CD4-positive, alpha-beta memory T cell (primary cell): ENCODE results near the gene IGFBP1. TPM values are rescaled to one million over a fixed set of nuclear protein-coding genes. Genes with fewer than 3 reads are reported as not detected.

Experiments
- CTCF ChIA-PET: fragments of 350-600 bp; sonication (Branson Sonifier 250); formaldehyde crosslinking; loops from one replicate; lab custom pipeline; 2021; ENCODE audit warnings: inconsistent platforms; ENCODE audit not compliant: partially characterized antibody; lab: Charles Lee
- POLR2A ChIA-PET: fragments of 350-600 bp; sonication (Branson Sonifier 250); formaldehyde crosslinking; loops from one replicate; lab custom pipeline; 2021; ENCODE audit not compliant: partially characterized antibody; lab: Charles Lee
- DNase-seq, 5 donors: peaks; one replicate each; pipeline versions ENCODE4 v3.0.0 to v3.0.0-alpha.2; 2020 to 2022; ENCODE audit warnings: mixed read lengths in 1 of 5
- H3K27ac ChIP-seq: one replicate; pipeline ENCODE4 v1.7.0; 2013; ENCODE audit warnings: low read depth, low read length
- H3K27me3 ChIP-seq: 2 replicates; pipeline ENCODE4 v1.7.0; 2013; ENCODE audit warnings: mild to moderate bottlenecking, low read length, moderate library complexity; ENCODE audit not compliant: insufficient read depth
- H3K36me3 ChIP-seq: 2 replicates; pipeline ENCODE4 v1.7.0; 2013; ENCODE audit warnings: mild to moderate bottlenecking, low read length, moderate library complexity; ENCODE audit not compliant: insufficient read depth
- H3K4me1 ChIP-seq: 2 replicates; pipeline ENCODE4 v1.7.0; 2013; ENCODE audit warnings: mild to moderate bottlenecking, low read length, moderate library complexity; ENCODE audit not compliant: insufficient read depth
- H3K4me3 ChIP-seq, 2 donors: one replicate each; pipeline ENCODE4 v1.7.0; 2013; ENCODE audit warnings: low read length in 2 of 2, mild to moderate bottlenecking in 1 of 2
- H3K9me3 ChIP-seq, 2 donors: one replicate each; pipeline ENCODE4 v1.7.0; 2013; ENCODE audit warnings: low read length in 2 of 2, control low read depth in 1 of 2; ENCODE audit not compliant: control insufficient read depth in 1 of 2
- H3K27ac Mint-ChIP-seq, 7 donors: one replicate each; pipeline ENCODE4 v1.8.0; 2020 to 2021; ENCODE audit warnings: mixed read lengths in 7 of 7, mild to moderate bottlenecking in 6 of 7, inconsistent platforms in 3 of 7, moderate library complexity in 3 of 7
- H3K27me3 Mint-ChIP-seq, 2 donors: one replicate each; pipeline ENCODE4 v1.8.0; 2020 to 2021; ENCODE audit warnings: mixed read lengths in 2 of 2
- H3K36me3 Mint-ChIP-seq, 2 donors: one replicate each; pipeline ENCODE4 v1.8.0; 2020 to 2021; ENCODE audit warnings: mixed read lengths in 2 of 2, inconsistent platforms in 1 of 2, mild to moderate bottlenecking in 1 of 2
- H3K4me1 Mint-ChIP-seq, 4 donors: one replicate each; pipeline ENCODE4 v1.8.0; 2020 to 2021; ENCODE audit warnings: mixed read lengths in 4 of 4, mild to moderate bottlenecking in 1 of 4
- H3K4me3 Mint-ChIP-seq, 8 donors: one replicate each; pipeline ENCODE4 v1.8.0; 2020 to 2021; ENCODE audit warnings: mixed read lengths in 8 of 8, mild to moderate bottlenecking in 7 of 8, moderate library complexity in 6 of 8, inconsistent platforms in 3 of 8
- H3K9me3 Mint-ChIP-seq, 8 donors: one replicate each; pipeline ENCODE4 v1.8.0; 2020 to 2021; ENCODE audit warnings: mixed read lengths in 8 of 8, mild to moderate bottlenecking in 5 of 8, inconsistent platforms in 3 of 8, moderate library complexity in 1 of 8
- intact Hi-C: fragments of 100-400 bp; cut with micrococcal nuclease; formaldehyde crosslinking; loops from one replicate; pipeline ENCODE4 v1.15.1; 2023
- polyA plus RNA-seq, 2 donors: library from polyadenylated mRNA; unstranded; fragments of 300-500 nt; fragmentation: Illumina TruSeq; gene quantifications; one replicate each; pipeline ENCODE4 v1.2.3, GENCODE V29; 2021
- total RNA-seq, 2 experiments: library from RNA; stranded (reverse); gene quantifications; one replicate each; pipeline ENCODE4 v1.2.3, GENCODE V29; 2021

IGFBP1 gene
- total and polyA plus RNA-seq, 4 experiments from 2014 or later: not detected

DNA sequence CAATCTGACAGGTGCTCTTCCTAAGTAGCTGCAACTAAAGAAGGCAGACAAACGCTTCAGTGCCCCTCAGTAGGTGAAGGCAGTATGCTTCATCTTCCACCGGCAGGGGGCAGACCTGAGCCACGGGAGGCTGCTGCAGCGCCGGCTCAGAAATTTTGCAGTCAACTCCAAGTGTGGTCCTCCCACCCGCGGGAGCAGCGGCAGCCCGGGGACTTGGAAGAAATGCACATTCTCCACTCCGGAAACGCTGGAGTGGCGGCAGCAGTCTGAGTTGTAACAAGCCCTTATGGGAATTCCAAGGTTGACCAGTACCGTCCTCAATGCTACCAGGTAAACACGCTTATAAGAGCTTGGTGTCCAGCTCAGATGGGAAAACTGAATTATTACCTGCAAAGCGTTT, 29.4 kb downstream of the IGFBP1 start:
- Histone ChIP-seq H3K9me3 (no peaks in the 10 kb centered on the region), H3K27me3 (peaks cover 9% of the 10 kb centered on the region), H3K4me3 (no peak overlapping the region), H3K4me1 (peaks cover 32% of the 10 kb centered on the region), H3K36me3 (no peaks in the 10 kb centered on the region), H3K27ac (no peak overlapping the region)
- DNase-seq: peak; percentile 50 to 64 (median 60)
- peaks cover 7 to 45% (median 22%) of the 10 kb centered on the region in 4 donors for H3K4me1 Mint-ChIP-seq
- peaks cover 22 to 30% of the 10 kb centered on the region in 2 donors for H3K27me3 Mint-ChIP-seq
- H3K9me3 Mint-ChIP-seq: no peaks in the 10 kb centered on the region
- intact Hi-C loops: loop anchor here (1.0 to 5.0 kb wide), 2 partner anchors 1171 to 1900 kb away; no protein-coding TSS in a partner anchor
- CTCF ChIA-PET: interaction anchor here (0.6 to 3.2 kb wide), 12 partner anchors 9 to 1221 kb away, joined by 3 to 12 read pairs (median 4); no protein-coding TSS in a partner anchor
- peaks cover 0 to 2% of the 10 kb centered on the region in 2 donors for H3K36me3 Mint-ChIP-seq
- POLR2A ChIA-PET: interaction anchor here (1.5 kb wide), 1 partner anchor 22 kb away, joined by 5 read pairs; no protein-coding TSS in a partner anchor
- H3K27ac Mint-ChIP-seq: no peak overlapping the region
- H3K4me3 Mint-ChIP-seq: peak overlapping the region in 4 of 8 donors; percentile 15 to 57 (median 36)

DNA sequence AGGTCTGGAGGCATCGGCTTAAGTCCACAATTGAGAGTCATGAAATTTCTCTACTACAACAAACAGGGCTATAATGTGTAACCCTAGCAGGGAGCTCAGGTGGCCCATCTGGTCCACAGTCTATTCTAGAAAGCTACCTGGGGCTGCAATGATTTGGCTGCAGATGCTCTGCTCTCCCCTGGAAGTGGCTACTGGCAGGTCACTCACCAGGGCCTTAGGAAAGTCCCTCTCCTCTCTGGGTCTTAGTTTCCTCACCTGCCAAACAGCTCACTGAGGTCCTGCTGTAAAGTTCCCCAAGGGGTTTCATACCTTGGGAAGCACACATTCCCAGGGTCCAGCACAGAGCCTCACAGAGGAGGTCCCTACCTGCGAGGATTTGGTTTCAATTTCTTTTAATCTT, 30.3 kb downstream of the IGFBP1 start:
- H3K27me3 Mint-ChIP-seq: peaks cover 28 to 36% of the 10 kb centered on the region in 2 donors
- Histone ChIP-seq H3K36me3 (no peaks in the 10 kb centered on the region), H3K4me1 (peaks cover 41% of the 10 kb centered on the region), H3K4me3 (no peak overlapping the region), H3K27me3 (peaks cover 9% of the 10 kb centered on the region), H3K9me3 (no peaks in the 10 kb centered on the region), H3K27ac (no peak overlapping the region)
- H3K9me3 Mint-ChIP-seq: no peaks in the 10 kb centered on the region
- intact Hi-C loops: loop anchor here (5.0 kb wide), 1 partner anchor 1899 kb away; no protein-coding TSS in a partner anchor
- no peak for DNase-seq
- no peak overlapping the region for H3K27ac Mint-ChIP-seq
- H3K4me1 Mint-ChIP-seq: peaks cover 13 to 54% (median 28%) of the 10 kb centered on the region in 4 donors
- H3K36me3 Mint-ChIP-seq: peaks cover 0 to 2% of the 10 kb centered on the region in 2 donors
- ChIA-PET CTCF (interaction anchor here (1.0 to 3.2 kb wide), 13 partner anchors 16 to 1174 kb away, joined by 3 to 12 read pairs (median 4); no protein-coding TSS in a partner anchor), POLR2A (interaction anchor here (1.5 kb wide), 1 partner anchor 21 kb away, joined by 5 read pairs; no protein-coding TSS in a partner anchor)
- H3K4me3 Mint-ChIP-seq: peak overlapping the region in 4 of 8 donors; percentile 13 to 85 (median 44)

DNA sequence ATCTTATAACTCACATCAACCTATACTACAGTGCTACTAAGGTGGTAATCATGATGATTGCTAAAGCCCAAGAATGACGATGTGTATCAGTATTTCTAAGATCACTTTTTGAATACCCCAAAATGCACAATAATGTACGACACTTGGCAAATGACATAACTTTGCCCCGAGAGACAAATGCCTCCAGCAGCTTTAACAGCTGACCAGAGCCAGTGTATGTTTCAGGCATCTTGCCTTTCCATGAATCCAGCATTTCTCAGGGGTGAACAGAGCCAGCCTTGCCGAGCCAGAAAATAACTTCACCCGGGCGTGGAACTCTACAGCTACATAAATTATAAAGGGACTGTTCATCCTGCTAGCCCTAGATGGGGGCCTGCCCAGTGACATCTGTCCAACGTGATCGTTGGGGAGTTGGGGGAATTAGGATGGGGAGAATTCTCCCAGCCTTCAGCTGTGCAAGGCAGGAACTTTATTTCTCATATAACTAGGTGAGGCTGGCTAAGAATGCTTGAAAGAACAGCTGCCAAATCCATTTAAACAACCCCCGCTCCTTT, 31.0 kb downstream of the IGFBP1 start:
- CTCF ChIA-PET: interaction anchor here (1.0 to 3.2 kb wide), 10 partner anchors 15 to 1173 kb away, joined by 3 to 12 read pairs (median 7); no protein-coding TSS in a partner anchor
- peaks cover 9% of the 10 kb centered on the region for H3K27me3 ChIP-seq
- H3K4me3 Mint-ChIP-seq: peak overlapping the region in 7 of 8 donors; percentile 75 to 89 (median 81)

GRCh38 chr7:45919993-45920459, 31.7 kb downstream of the IGFBP1 start:
- peaks cover 0 to 2% of the 10 kb centered on the region in 2 donors for H3K36me3 Mint-ChIP-seq
- H3K9me3 Mint-ChIP-seq: no peaks in the 10 kb centered on the region
- ChIA-PET POLR2A (no interaction called here), CTCF (interaction anchor here (1.2 to 3.2 kb wide), 3 partner anchors 9 to 432 kb away, joined by 3 to 11 read pairs (median 10); no protein-coding TSS in a partner anchor)
- peaks cover 13 to 54% (median 28%) of the 10 kb centered on the region in 4 donors for H3K4me1 Mint-ChIP-seq
- peak overlapping the region in 3 of 7 donors; percentile 36 to 68 (median 55) for H3K27ac Mint-ChIP-seq
- DNase-seq: no peak
- peaks cover 33 to 41% of the 10 kb centered on the region in 2 donors for H3K27me3 Mint-ChIP-seq
- Histone ChIP-seq H3K27me3 (peaks cover 9% of the 10 kb centered on the region), H3K9me3 (no peaks in the 10 kb centered on the region), H3K4me3 (peak overlapping the region in 1 of 2 donors; percentile 15), H3K27ac (no peak overlapping the region), H3K4me1 (peaks cover 42% of the 10 kb centered on the region), H3K36me3 (no peaks in the 10 kb centered on the region)
- intact Hi-C loops: loop anchor here (5.0 to 10.0 kb wide), 2 partner anchors 195 to 1897 kb away; no protein-coding TSS in a partner anchor
- peak overlapping the region; percentile 75 to 89 (median 82) for H3K4me3 Mint-ChIP-seq

More for the DNA sequence above, 31.0 kb downstream of the IGFBP1 start:
- POLR2A ChIA-PET: interaction anchor here (1.5 kb wide), 1 partner anchor 21 kb away, joined by 5 read pairs; no protein-coding TSS in a partner anchor
- no peak for DNase-seq
- H3K9me3 ChIP-seq: no peaks in the 10 kb centered on the region
- intact Hi-C loops: loop anchor here (5.0 kb wide), 1 partner anchor 1898 kb away; no protein-coding TSS in a partner anchor
- no peak overlapping the region for H3K4me3 ChIP-seq
- H3K9me3 Mint-ChIP-seq: no peaks in the 10 kb centered on the region
- peaks cover 0 to 2% of the 10 kb centered on the region in 2 donors for H3K36me3 Mint-ChIP-seq
- peaks cover 42% of the 10 kb centered on the region for H3K4me1 ChIP-seq
- peaks cover 13 to 54% (median 28%) of the 10 kb centered on the region in 4 donors for H3K4me1 Mint-ChIP-seq
- no peak overlapping the region for H3K27ac Mint-ChIP-seq
- no peak overlapping the region for H3K27ac ChIP-seq
- no peaks in the 10 kb centered on the region for H3K36me3 ChIP-seq
- H3K27me3 Mint-ChIP-seq: peaks cover 30 to 38% of the 10 kb centered on the region in 2 donors

DNA sequence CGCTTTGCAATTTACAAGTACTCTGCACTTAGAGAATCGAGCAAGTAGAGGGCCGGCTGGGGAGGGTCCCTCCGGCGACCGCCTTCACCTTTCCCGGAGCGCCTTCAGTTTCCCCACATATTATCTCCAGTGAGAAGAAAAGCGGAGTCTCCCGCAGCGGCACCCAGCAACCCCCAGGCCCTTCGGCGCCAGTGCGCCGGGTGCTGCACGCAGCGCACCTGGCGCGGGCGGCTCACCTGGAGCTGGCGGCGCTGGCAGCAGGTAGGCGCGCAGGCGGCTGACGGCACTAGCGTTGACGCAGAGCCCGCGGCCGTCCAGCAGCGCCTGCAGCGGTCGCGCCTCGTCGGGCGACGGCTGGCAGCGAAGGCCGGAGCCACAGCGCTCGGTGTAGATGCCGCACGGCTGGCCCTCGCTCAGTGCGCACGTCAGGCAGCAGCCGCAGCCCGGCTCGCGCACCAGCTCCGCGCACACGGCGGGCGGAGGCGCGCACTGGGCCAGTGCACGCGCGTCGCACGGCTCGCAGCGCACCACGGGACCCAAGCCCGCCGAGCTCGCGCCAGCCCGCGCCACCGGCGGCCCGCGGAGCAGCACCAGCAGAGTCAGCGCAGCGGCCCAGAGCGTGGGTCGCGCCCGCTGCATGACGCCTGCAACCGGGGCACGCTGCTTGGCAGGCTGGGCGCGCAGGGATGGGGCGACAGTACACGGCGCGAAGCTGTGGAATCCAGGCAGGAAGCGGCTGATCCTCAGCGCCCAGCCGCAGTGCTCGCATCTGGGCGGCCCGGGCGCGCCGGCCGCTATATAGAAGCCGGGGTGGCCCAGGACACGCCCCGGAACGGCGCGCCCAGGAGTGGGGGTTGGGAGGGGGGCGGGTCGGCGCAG, 32.5 kb downstream of the IGFBP1 start, which contains the start of gene IGFBP3:
IGFBP3 (minus strand) TSS at position 771 of the 879 bp plus-strand sequence; CDS start at position 639, 132 bp downstream.
- intact Hi-C loops: loop anchor here (10.0 kb wide), 1 partner anchor 194 kb away; no protein-coding TSS in a partner anchor
- Mint-ChIP-seq H3K27me3 (peaks cover 33 to 40% of the 10 kb centered on the region in 2 donors), H3K36me3 (peaks cover 0 to 2% of the 10 kb centered on the region in 2 donors), H3K9me3 (no peaks in the 10 kb centered on the region), H3K27ac (peak within 1 kb of the TSS in 5 of 7 donors; percentile 68 to 90 (median 88)), H3K4me3 (peak within 1 kb of the TSS; percentile 75 to 89 (median 82)), H3K4me1 (peaks cover 13 to 54% (median 27%) of the 10 kb centered on the region in 4 donors)
- H3K27ac ChIP-seq: no peak within 1 kb of the TSS
- ChIA-PET CTCF (interaction anchor here (1.0 to 3.2 kb wide), 4 partner anchors 9 to 19 kb away, joined by 3 to 8 read pairs (median 6); no protein-coding TSS in a partner anchor), POLR2A (interaction anchor here (0.7 kb wide), 1 partner anchor 19 kb away, joined by 4 read pairs; no protein-coding TSS in a partner anchor)
- H3K27me3 ChIP-seq: peaks cover 9% of the 10 kb centered on the region
- H3K9me3 ChIP-seq: no peaks in the 10 kb centered on the region
- no peaks in the 10 kb centered on the region for H3K36me3 ChIP-seq
- H3K4me1 ChIP-seq: peaks cover 42% of the 10 kb centered on the region
- peak in 4 of 5 donors; percentile 29 to 48 (median 36) for DNase-seq
- H3K4me3 ChIP-seq: peak within 1 kb of the TSS in 1 of 2 donors; percentile 15

GRCh38 chr7:45921381-45921698, 33.1 kb downstream of the IGFBP1 start:
- peak overlapping the region in 2 of 7 donors; percentile 30 to 90 for H3K27ac Mint-ChIP-seq
- no peak overlapping the region for H3K4me3 ChIP-seq
- no peaks in the 10 kb centered on the region for H3K9me3 ChIP-seq
- H3K4me3 Mint-ChIP-seq: peak overlapping the region; percentile 52 to 76 (median 71)
- peaks cover 42% of the 10 kb centered on the region for H3K4me1 ChIP-seq
- no peak for DNase-seq
- peaks cover 33 to 38% of the 10 kb centered on the region in 2 donors for H3K27me3 Mint-ChIP-seq
- H3K36me3 ChIP-seq: no peaks in the 10 kb centered on the region
- no peaks in the 10 kb centered on the region for H3K9me3 Mint-ChIP-seq
- intact Hi-C loops: loop anchor here (10.0 kb wide), 1 partner anchor 193 kb away; no protein-coding TSS in a partner anchor
- H3K27me3 ChIP-seq: peaks cover 9% of the 10 kb centered on the region
- ChIA-PET POLR2A (interaction anchor here (0.7 kb wide), 1 partner anchor 19 kb away, joined by 4 read pairs; no protein-coding TSS in a partner anchor), CTCF (interaction anchor here (1.0 to 3.2 kb wide), 4 partner anchors 8 to 19 kb away, joined by 3 to 8 read pairs (median 6); no protein-coding TSS in a partner anchor)
- peaks cover 0 to 1% of the 10 kb centered on the region in 2 donors for H3K36me3 Mint-ChIP-seq
- peaks cover 13 to 54% (median 26%) of the 10 kb centered on the region in 4 donors for H3K4me1 Mint-ChIP-seq
- no peak overlapping the region for H3K27ac ChIP-seq
